Neural cell (in vitro differentiated cells): Measurements from ENCODE around the gene MED15. TPM values are rescaled to one million over a fixed set of nuclear protein-coding genes. Genes with fewer than 3 reads are reported as not detected.

Experiments used
- H2AFZ ChIP-seq: fragments of 200-600, 300-800 bp; sonication (generic), shearing (Covaris generic); 2 replicates; pipeline ENCODE4 v1.6.0; 2014; ENCODE audit warnings: low read depth, mild to moderate bottlenecking, antibody characterized with exemption, low read length, moderate library complexity
- H3F3A ChIP-seq: fragments of 200-600 bp; shearing (Covaris generic); 2 replicates; pipeline ENCODE4 v1.6.1; 2016; ENCODE audit warnings: mild to moderate bottlenecking, moderate library complexity, mixed read lengths, antibody characterized with exemption, low read length; ENCODE audit not compliant: insufficient read depth, poor library complexity, severe bottlenecking
- H3K27ac ChIP-seq: fragments of 200-600, 300-800 bp; sonication (generic), shearing (Covaris generic); 2 replicates; pipeline ENCODE4 v1.5.1; 2014; ENCODE audit warnings: mild to moderate bottlenecking, low read length, moderate library complexity
- H3K27me3 ChIP-seq: fragments of 300-800, 200-600 bp; sonication (generic), shearing (Covaris generic); 2 replicates; pipeline ENCODE4 v1.6.0; 2014; ENCODE audit warnings: mild to moderate bottlenecking, low read depth, low read length, moderate library complexity; ENCODE audit not compliant: insufficient read depth
- H3K36me3 ChIP-seq: fragments of 300-800, 200-600 bp; sonication (generic), shearing (Covaris generic); 2 replicates; pipeline ENCODE4 v1.5.1; 2014; ENCODE audit warnings: mild to moderate bottlenecking, antibody characterized with exemption, low read length, moderate library complexity; ENCODE audit not compliant: insufficient read depth
- H3K4me2 ChIP-seq: fragments of 300-800, 200-600 bp; sonication (generic), shearing (Covaris generic); 2 replicates; pipeline ENCODE4 v1.6.0; 2014; ENCODE audit warnings: mild to moderate bottlenecking, low read length
- H3K4me3 ChIP-seq: fragments of 300-800, 200-600 bp; sonication (generic), shearing (Covaris generic); 2 replicates; pipeline ENCODE4 v1.5.1; 2014; ENCODE audit warnings: mild to moderate bottlenecking, low read length, moderate library complexity
- H3K79me2 ChIP-seq: fragments of 200-600 bp; shearing (Covaris generic); replicated peaks from 2 replicates; pipeline ENCODE4 v1.6.0; 2014; ENCODE audit warnings: mild to moderate bottlenecking, low read length, moderate library complexity; ENCODE audit not compliant: insufficient read depth
- H3K9ac ChIP-seq: fragments of 300-800, 200-600 bp; sonication (generic), shearing (Covaris generic); 2 replicates; pipeline ENCODE4 v1.6.1; 2016; ENCODE audit warnings: mild to moderate bottlenecking, low read length, mixed read lengths
- H3K9me2 ChIP-seq: fragments of 200-600 bp; shearing (Covaris generic); 2 replicates; pipeline ENCODE4 v1.6.1; 2016; ENCODE audit warnings: mild to moderate bottlenecking, low read length, mixed read lengths; ENCODE audit not compliant: insufficient read depth
- H3K9me3 ChIP-seq: fragments of 200-600, 300-800 bp; sonication (generic), shearing (Covaris generic); 2 replicates; pipeline ENCODE4 v1.6.1; 2016; ENCODE audit warnings: mild to moderate bottlenecking, mixed run types, low read length, moderate library complexity, mixed read lengths
- H4K20me1 ChIP-seq: fragments of 200-600 bp; shearing (Covaris generic); 2 replicates; pipeline ENCODE4 v1.6.1; 2016; ENCODE audit warnings: mild to moderate bottlenecking, mixed run types; ENCODE audit not compliant: insufficient read depth
- EZH2 ChIP-seq: fragments of 200-600, 300-800 bp; shearing (Covaris generic), sonication (generic); IDR thresholded peaks from 2 replicates; pipeline ENCODE4 v1.6.1; 2014; ENCODE audit warnings: antibody characterized with exemption, low read length, borderline replicate concordance, mild to moderate bottlenecking; ENCODE audit not compliant: insufficient read depth, poor library complexity, severe bottlenecking
- MXI1 ChIP-seq: fragments of 450-650 bp; conservative IDR thresholded peaks from 2 replicates; pipeline ENCODE4 v1.6.1; 2014; ENCODE audit warnings: antibody characterized with exemption, mild to moderate bottlenecking; ENCODE audit not compliant: poor library complexity, severe bottlenecking
- POLR2AphosphoS5 ChIP-seq: IDR thresholded peaks from 2 replicates; pipeline ENCODE4 v1.6.1; 2012
- RAD21 ChIP-seq: fragments of 450-650 bp; conservative IDR thresholded peaks from 2 replicates; pipeline ENCODE4 v1.6.1; 2014; ENCODE audit warnings: antibody characterized with exemption, mild to moderate bottlenecking, moderate library complexity
- SMC3 ChIP-seq: fragments of 450-650 bp; conservative IDR thresholded peaks from 2 replicates; pipeline ENCODE4 v1.6.1; 2014; ENCODE audit warnings: antibody characterized with exemption, mild to moderate bottlenecking, moderate library complexity; ENCODE audit not compliant: poor library complexity
- TAF1 ChIP-seq: IDR thresholded peaks from 2 replicates; pipeline ENCODE4 v1.6.1; 2012; ENCODE audit warnings: low read depth
- polyA plus RNA-seq: library from polyadenylated mRNA; depleted of rRNA; stranded (reverse); fragments of >200 nt; gene quantifications from 2 replicates; pipeline ENCODE4 v1.2.3, GENCODE V29; 2014
- TF ChIP-seq, protein P1 (sequence below): IDR thresholded peaks from 2 replicates; pipeline ENCODE4 v1.6.1; 2012; ENCODE audit warnings: borderline replicate concordance
- TF ChIP-seq, protein P2 (sequence below): fragments of 450-650 bp; IDR thresholded peaks from 2 replicates; pipeline ENCODE4 v1.5.1; 2014; ENCODE audit warnings: antibody characterized with exemption, mild to moderate bottlenecking, moderate library complexity; ENCODE audit not compliant: poor library complexity, severe bottlenecking

MED15 gene
- polyA plus RNA-seq, 1 donor from 2014 or later: 13.2 TPM

DNA sequence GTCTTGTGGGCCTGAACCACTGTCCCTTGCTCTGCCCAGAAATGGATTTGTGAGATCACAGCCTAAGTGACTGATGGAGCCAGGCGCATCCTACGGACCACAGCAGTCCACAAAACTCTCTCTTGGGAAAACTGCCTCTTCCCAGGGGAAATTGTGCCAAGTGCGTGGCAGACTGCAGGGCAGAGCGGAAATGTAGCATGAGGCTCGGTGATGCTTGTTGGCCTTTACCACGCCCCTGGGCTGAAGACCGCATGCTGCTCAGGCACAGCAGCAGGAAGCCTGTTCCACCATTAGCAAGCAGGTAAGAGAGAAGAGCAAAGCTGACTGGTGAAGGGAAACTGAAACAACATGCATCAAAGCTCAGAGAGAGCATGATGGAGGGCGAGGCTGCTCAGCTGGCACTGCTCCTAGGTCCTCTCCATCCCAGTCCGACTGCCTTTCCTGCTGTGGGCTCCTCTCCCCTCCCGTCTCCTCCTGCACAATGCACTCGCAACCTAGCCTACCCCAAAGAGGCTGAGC, 43.3 kb upstream of the MED15 start:
- Histone ChIP-seq H3K36me3 (no peaks in the 10 kb centered on the region), H3K27ac (no peak overlapping the region), H3K4me3 (no peak overlapping the region), H2AFZ (no peak overlapping the region), H3K27me3 (no peaks in the 10 kb centered on the region), H3K9me2 (no peaks in the 10 kb centered on the region), H3K9me3 (no peaks in the 10 kb centered on the region), H3K9ac (no peak overlapping the region), H3K4me2 (no peak overlapping the region), H3F3A (no peaks in the 10 kb centered on the region), H4K20me1 (no peaks in the 10 kb centered on the region), H3K79me2 (no peaks in the 10 kb centered on the region)
- TF ChIP-seq EZH2 (no peak), MXI1 (no peak), POLR2AphosphoS5 (no peak), SMC3 (no peak), RAD21 (no peak), TAF1 (no peak)
- TF ChIP-seq, protein P1, sequence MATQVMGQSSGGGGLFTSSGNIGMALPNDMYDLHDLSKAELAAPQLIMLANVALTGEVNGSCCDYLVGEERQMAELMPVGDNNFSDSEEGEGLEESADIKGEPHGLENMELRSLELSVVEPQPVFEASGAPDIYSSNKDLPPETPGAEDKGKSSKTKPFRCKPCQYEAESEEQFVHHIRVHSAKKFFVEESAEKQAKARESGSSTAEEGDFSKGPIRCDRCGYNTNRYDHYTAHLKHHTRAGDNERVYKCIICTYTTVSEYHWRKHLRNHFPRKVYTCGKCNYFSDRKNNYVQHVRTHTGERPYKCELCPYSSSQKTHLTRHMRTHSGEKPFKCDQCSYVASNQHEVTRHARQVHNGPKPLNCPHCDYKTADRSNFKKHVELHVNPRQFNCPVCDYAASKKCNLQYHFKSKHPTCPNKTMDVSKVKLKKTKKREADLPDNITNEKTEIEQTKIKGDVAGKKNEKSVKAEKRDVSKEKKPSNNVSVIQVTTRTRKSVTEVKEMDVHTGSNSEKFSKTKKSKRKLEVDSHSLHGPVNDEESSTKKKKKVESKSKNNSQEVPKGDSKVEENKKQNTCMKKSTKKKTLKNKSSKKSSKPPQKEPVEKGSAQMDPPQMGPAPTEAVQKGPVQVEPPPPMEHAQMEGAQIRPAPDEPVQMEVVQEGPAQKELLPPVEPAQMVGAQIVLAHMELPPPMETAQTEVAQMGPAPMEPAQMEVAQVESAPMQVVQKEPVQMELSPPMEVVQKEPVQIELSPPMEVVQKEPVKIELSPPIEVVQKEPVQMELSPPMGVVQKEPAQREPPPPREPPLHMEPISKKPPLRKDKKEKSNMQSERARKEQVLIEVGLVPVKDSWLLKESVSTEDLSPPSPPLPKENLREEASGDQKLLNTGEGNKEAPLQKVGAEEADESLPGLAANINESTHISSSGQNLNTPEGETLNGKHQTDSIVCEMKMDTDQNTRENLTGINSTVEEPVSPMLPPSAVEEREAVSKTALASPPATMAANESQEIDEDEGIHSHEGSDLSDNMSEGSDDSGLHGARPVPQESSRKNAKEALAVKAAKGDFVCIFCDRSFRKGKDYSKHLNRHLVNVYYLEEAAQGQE: no peak
- TF ChIP-seq, protein P2, sequence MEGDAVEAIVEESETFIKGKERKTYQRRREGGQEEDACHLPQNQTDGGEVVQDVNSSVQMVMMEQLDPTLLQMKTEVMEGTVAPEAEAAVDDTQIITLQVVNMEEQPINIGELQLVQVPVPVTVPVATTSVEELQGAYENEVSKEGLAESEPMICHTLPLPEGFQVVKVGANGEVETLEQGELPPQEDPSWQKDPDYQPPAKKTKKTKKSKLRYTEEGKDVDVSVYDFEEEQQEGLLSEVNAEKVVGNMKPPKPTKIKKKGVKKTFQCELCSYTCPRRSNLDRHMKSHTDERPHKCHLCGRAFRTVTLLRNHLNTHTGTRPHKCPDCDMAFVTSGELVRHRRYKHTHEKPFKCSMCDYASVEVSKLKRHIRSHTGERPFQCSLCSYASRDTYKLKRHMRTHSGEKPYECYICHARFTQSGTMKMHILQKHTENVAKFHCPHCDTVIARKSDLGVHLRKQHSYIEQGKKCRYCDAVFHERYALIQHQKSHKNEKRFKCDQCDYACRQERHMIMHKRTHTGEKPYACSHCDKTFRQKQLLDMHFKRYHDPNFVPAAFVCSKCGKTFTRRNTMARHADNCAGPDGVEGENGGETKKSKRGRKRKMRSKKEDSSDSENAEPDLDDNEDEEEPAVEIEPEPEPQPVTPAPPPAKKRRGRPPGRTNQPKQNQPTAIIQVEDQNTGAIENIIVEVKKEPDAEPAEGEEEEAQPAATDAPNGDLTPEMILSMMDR: no peak

- no peaks in the 10 kb centered on the region for H3K36me3 ChIP-seq
- no peak overlapping the region for H3K4me3 ChIP-seq
- H4K20me1 ChIP-seq: no peaks in the 10 kb centered on the region
- H3K4me2 ChIP-seq: no peak overlapping the region
- H3K9me2 ChIP-seq: no peaks in the 10 kb centered on the region
- no peaks in the 10 kb centered on the region for H3F3A ChIP-seq
- H3K27me3 ChIP-seq: no peaks in the 10 kb centered on the region
- H3K79me2 ChIP-seq: no peaks in the 10 kb centered on the region
- no peaks in the 10 kb centered on the region for H3K9me3 ChIP-seq
- no peak for TF ChIP-seq SMC3
- no peak overlapping the region for H2AFZ ChIP-seq
- H3K27ac ChIP-seq: no peak overlapping the region
- no peak overlapping the region for H3K9ac ChIP-seq
Measured at GRCh38 chr22:20464912-20465758, 42.3 kb upstream of the MED15 start.

DNA sequence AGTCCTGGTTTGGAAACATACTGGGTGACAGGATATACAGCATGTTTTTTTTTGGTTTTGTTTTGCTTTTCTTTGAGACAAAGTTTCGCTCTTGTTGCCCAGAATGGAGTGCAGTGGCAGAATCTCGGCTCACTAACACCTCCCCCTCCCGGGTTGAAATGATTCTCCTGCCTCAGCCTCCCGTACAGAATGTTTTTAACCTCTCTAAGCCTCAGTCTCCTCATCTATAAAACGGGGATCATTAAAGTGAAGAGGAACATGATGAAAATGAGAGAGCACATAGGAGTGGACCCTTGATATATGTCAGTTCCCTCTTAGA, 41.7 kb upstream of the MED15 start:
- Histone ChIP-seq H3K9me3 (no peaks in the 10 kb centered on the region), H3K36me3 (no peaks in the 10 kb centered on the region), H3K4me3 (no peak overlapping the region), H3K27me3 (no peaks in the 10 kb centered on the region), H3K4me2 (no peak overlapping the region), H3K9me2 (no peaks in the 10 kb centered on the region), H3F3A (no peaks in the 10 kb centered on the region), H3K27ac (no peak overlapping the region), H3K79me2 (no peaks in the 10 kb centered on the region), H4K20me1 (no peaks in the 10 kb centered on the region), H3K9ac (no peak overlapping the region), H2AFZ (no peak overlapping the region)
- TF ChIP-seq MXI1 (no peak), EZH2 (no peak), SMC3 (no peak)
